Esophagus squamous epithelium (tissue), 5 donors: ENCODE measurements around the gene MT1A. TPM values are rescaled to one million over a fixed set of nuclear protein-coding genes. Genes with fewer than 3 reads are reported as not detected.

Experiments used
- DNase-seq: peaks from one replicate; lab custom pipeline; 2025; lab: John Stamatoyannopoulos, UW
- H3K27ac ChIP-seq, 4 donors: fragments of 200-600 bp; sonication (generic); one replicate each; pipeline ENCODE4 v1.5.1; 2016 to 2019; ENCODE audit warnings: mild to moderate bottlenecking in 1 of 4
- H3K27me3 ChIP-seq, 4 donors: fragments of 200-600 bp; sonication (generic); 1 replicate in 3 of 4; 2 replicates in 1 of 4; pipeline versions ENCODE4 v1.5.1 to v1.6.0; 2017 to 2021; ENCODE audit warnings: antibody characterized with exemption in 1 of 4
- H3K36me3 ChIP-seq, 3 donors: fragments of 200-600 bp; sonication (generic); one replicate each; pipeline ENCODE4 v1.5.1; 2016 to 2019
- H3K4me1 ChIP-seq, 3 donors: fragments of 200-600 bp; sonication (generic); one replicate each; pipeline ENCODE4 v1.5.1; 2017 to 2019
- H3K4me3 ChIP-seq, 4 donors: fragments of 200-600 bp; sonication (generic); 1 replicate in 3 of 4; 2 replicates in 1 of 4; pipeline ENCODE4 v1.5.1; 2016 to 2019; ENCODE audit warnings: mild to moderate bottlenecking in 2 of 4, moderate library complexity in 1 of 4
- H3K9me3 ChIP-seq, 3 donors: fragments of 200-600 bp; sonication (generic); one replicate each; pipeline ENCODE4 v1.5.1; 2016 to 2019
- CTCF ChIP-seq, 6 experiments: fragments of 450-650 bp in 4 of 6; fragments of 200-600 bp in 2 of 6; sonication (generic) in 2 of 6; IDR thresholded peaks; one replicate each; pipeline ENCODE4 v1.5.1; 2016 to 2019; ENCODE audit warnings: antibody characterized with exemption in 6 of 6, mild to moderate bottlenecking in 4 of 6, moderate library complexity in 4 of 6
- POLR2A ChIP-seq, 4 donors: fragments of 450-650 bp; IDR thresholded peaks; one replicate each; pipeline ENCODE4 v1.6.1; 2017; ENCODE audit warnings: antibody characterized with exemption in 4 of 4, mild to moderate bottlenecking in 4 of 4, moderate library complexity in 3 of 4
- WGBS, 2 donors: methylation state at CpG; one replicate each; pipeline ENCODE4 v1.1.5; 2018; 5-methylcytosine and 5-hydroxymethylcytosine counted together
- intact Hi-C: fragments of 100-400 bp; cut with DNase I; formaldehyde crosslinking; loops from one replicate; pipeline ENCODE4 v1.15.0; 2022
- total RNA-seq, 4 donors: library from RNA; depleted of rRNA; stranded (reverse); fragments of >200 nt; gene quantifications; one replicate each; pipeline ENCODE4 v1.1.0, GENCODE V29; 2016
- donor health status: DM: yes; HTN: yes; CAD: no.

The MT1A gene
- total RNA-seq, 4 donors from 2014 or later, result 3.3 to 34.2 (median 5.3) TPM; not detected in 1

GRCh38 chr16:56645838-56646237 lies 7.4 kb downstream of the MT1A start:
- Histone ChIP-seq H3K4me1 (peaks cover 13 to 22% (median 15%) of the 10 kb centered on the region in 3 donors), H3K4me3 (no peak overlapping the region), H3K36me3 (no peaks in the 10 kb centered on the region), H3K27ac (no peak overlapping the region), H3K9me3 (no peaks in the 10 kb centered on the region), H3K27me3 (peaks cover 0 to 91% (median 0%) of the 10 kb centered on the region in 4 donors)
- WGBS, 2 donors, result 0% methylated on average over 1 of the region's 1 CpG; no CpG with 5 or more reads in 1 of the 2 donors
- intact Hi-C loops, result no loop called here
- DNase-seq, result no peak
- no peak for TF ChIP-seq POLR2A (IDR thresholded peaks at IDR 0.05)
- no peak for TF ChIP-seq CTCF (IDR thresholded peaks at IDR 0.05)

- TF ChIP-seq CTCF (IDR thresholded peaks at IDR 0.05), result no peak
- TF ChIP-seq POLR2A (IDR thresholded peaks at IDR 0.05), result no peak
- 64 to 80% methylated on average over 7 to 9 of the region's 33 CpGs for WGBS, 2 donors
- H3K27me3 ChIP-seq, result peaks cover 0 to 94% (median 0%) of the 10 kb centered on the region in 4 donors
Observed at GRCh38 chr16:56647641-56648431, 9.4 kb downstream of the MT1A start.

GRCh38 chr16:56649271-56649670 lies 10.8 kb downstream of the MT1A start:
- TF ChIP-seq CTCF (IDR thresholded peaks at IDR 0.05), result no peak
- no peak for TF ChIP-seq POLR2A (IDR thresholded peaks at IDR 0.05)
- H3K9me3 ChIP-seq, result no peaks in the 10 kb centered on the region
- no peak for DNase-seq
- intact Hi-C loops, result no loop called here
- no peak overlapping the region for H3K27ac ChIP-seq
- H3K4me1 ChIP-seq, result peaks cover 0 to 12% (median 0%) of the 10 kb centered on the region in 3 donors
- no peaks in the 10 kb centered on the region for H3K36me3 ChIP-seq
- H3K27me3 ChIP-seq, result peaks cover 0 to 84% (median 0%) of the 10 kb centered on the region in 4 donors
- 70% methylated on average over 2 of the region's 2 CpGs; no CpG with 5 or more reads in 1 of the 2 donors for WGBS, 2 donors
- H3K4me3 ChIP-seq, result no peak overlapping the region

More at GRCh38 chr16:56647641-56648431, 9.4 kb downstream of the MT1A start:
- intact Hi-C loops, result no loop called here
- Histone ChIP-seq H3K4me1 (peaks cover 13 to 21% (median 14%) of the 10 kb centered on the region in 3 donors), H3K27ac (no peak overlapping the region), H3K4me3 (no peak overlapping the region), H3K9me3 (no peaks in the 10 kb centered on the region), H3K36me3 (no peaks in the 10 kb centered on the region)
- no peak for DNase-seq

- Histone ChIP-seq H3K36me3 (no peaks in the 10 kb centered on the region), H3K27me3 (peaks cover 0 to 79% (median 0%) of the 10 kb centered on the region in 4 donors), H3K27ac (no peak overlapping the region), H3K4me3 (no peak overlapping the region), H3K4me1 (peaks cover 0 to 12% (median 0%) of the 10 kb centered on the region in 3 donors), H3K9me3 (no peaks in the 10 kb centered on the region)
- intact Hi-C loops, result no loop called here
- DNase-seq, result no peak
- WGBS, 2 donors, result 41 to 44% methylated on average over 3 of the region's 3 CpGs
- no peak for TF ChIP-seq POLR2A (IDR thresholded peaks at IDR 0.05)
- TF ChIP-seq CTCF (IDR thresholded peaks at IDR 0.05), result no peak
Observed at GRCh38 chr16:56649820-56650219, 11.4 kb downstream of the MT1A start.

- peaks cover 0 to 67% (median 0%) of the 10 kb centered on the region in 4 donors for H3K27me3 ChIP-seq
- H3K4me3 ChIP-seq, result no peak within 1 kb of the TSS
- no peak within 1 kb of the TSS for H3K27ac ChIP-seq
- intact Hi-C loops, result no loop called here
- TF ChIP-seq CTCF (IDR thresholded peaks at IDR 0.05), result no peak
- TF ChIP-seq POLR2A (IDR thresholded peaks at IDR 0.05), result no peak
- WGBS, 2 donors, result 82 to 90% methylated on average over 4 to 7 of the region's 7 CpGs
- no peak for DNase-seq
- H3K36me3 ChIP-seq, result no peaks in the 10 kb centered on the region
- H3K9me3 ChIP-seq, result no peaks in the 10 kb centered on the region
- peaks cover 0 to 12% (median 0%) of the 10 kb centered on the region in 3 donors for H3K4me1 ChIP-seq
Observed at GRCh38 chr16:56651586-56651985, 13.1 kb downstream of the MT1A start, which contains the start of gene MT1B. MT1B (plus strand) TSS chr16:56651886; CDS start chr16:56651954, 68 bp downstream.
